ENCODE results near the gene MAP3K14.

MAP3K14 gene

DNA sequence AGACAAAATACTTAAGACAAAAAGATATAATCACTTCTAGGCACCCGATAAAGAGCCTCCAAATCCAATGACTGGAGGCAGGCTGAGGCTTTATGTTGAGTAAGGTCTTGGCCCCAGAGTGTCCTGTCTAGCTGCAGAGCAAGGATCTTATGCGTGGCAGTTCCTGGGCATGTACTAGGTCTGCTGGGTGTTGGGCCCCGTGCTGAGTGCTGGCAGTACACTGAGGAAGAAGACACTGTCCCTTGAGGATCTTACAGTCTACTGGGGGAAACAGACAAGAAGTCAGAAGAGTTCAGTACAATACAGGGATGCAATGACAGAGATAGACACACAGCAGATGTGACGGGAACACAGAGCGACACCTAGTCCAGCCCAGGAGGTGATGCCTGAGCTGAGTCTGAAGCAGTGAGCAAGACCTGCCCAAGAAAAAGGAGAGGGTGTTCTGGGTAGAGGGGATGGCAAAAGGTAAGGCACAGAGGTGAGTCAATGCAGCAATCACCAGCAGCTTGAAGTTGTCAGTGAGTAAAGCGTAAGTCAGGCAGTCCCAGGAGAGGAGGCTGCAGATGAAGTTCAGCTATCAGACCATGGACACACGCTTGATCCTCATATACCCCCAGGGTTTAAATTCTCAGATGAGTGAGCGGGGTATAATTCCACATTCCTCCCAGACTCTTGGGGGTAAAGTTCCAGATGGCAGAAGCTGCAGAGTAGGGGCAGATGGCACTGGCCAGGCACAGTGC, 18.1 kb downstream of the MAP3K14 start:
- DNase-seq = no peak

DNA sequence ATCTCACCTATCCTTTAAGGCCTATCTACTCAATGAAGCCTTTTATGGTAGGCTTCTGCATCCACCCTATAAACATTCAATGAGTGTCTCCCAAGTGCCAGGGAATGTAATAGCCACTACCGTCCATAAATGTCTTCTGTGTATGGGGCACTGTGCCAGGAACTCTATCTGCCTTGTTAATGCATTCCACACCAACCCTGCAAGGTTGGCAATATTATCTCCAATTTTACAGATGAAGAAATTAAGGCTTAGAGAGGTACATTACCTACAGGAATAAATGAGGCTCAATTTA, 20.0 kb downstream of the MAP3K14 start:
- no peak for DNase-seq

- no peak for DNase-seq
Observed at GRCh38 chr17:45296003-45296832, 20.6 kb downstream of the MAP3K14 start.

DNA sequence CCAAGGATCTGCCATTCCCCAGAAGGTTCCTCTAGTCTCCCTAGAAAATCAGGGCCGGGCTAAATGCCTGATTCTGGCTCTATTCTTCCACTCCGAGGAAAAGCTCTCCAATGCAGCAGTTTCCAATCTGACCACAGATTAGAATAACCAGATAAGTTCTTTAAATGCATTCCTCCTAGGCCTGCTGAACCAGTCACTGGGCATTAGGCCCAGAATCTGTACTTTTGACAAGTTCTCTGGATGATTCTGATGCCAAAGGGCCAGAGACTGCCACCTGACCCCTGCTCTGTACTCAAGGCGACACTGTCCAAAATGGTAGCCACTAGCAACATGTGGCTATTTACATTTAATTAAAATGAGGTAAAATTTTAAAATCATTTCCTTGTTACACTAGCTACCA, 22.3 kb downstream of the MAP3K14 start:
- DNase-seq = no peak

DNA sequence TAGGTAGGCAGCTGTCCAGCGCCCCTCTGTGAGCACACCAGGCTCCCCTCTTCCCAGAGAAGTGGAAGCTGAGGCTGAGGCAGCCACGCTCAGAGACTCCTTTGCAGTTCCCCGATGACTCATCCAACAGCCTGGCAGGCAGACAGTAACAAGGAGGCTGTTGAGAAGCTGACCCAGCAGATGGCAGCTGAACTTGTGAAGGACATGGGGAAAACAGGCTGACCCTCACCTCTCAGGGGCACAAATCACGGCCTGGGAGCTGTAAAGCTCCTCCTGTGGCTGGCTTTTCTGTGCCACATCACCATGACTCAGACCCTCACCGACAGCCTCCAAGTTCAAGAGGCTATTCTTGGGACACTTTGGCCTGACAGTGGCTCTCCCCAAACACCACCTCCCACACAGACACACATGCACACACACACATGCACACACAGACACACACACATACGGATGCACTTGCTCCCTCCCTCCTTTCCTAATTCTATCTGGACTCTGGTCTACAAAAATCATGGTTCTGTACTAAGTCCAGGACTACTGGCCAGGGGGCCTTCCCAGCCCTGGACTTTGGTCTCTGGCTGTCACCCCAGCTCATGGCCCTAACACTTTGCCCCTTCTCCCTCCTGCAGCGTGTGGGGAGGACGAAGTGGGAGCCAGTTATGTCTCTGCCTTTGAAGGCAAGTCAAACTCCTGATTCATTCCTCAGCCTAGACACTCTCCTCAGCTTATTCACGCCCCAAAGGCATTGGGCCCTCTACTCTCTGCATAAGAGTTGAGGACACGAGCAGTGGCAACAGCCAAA, 23.2 kb downstream of the MAP3K14 start:
- no peak for DNase-seq

DNA sequence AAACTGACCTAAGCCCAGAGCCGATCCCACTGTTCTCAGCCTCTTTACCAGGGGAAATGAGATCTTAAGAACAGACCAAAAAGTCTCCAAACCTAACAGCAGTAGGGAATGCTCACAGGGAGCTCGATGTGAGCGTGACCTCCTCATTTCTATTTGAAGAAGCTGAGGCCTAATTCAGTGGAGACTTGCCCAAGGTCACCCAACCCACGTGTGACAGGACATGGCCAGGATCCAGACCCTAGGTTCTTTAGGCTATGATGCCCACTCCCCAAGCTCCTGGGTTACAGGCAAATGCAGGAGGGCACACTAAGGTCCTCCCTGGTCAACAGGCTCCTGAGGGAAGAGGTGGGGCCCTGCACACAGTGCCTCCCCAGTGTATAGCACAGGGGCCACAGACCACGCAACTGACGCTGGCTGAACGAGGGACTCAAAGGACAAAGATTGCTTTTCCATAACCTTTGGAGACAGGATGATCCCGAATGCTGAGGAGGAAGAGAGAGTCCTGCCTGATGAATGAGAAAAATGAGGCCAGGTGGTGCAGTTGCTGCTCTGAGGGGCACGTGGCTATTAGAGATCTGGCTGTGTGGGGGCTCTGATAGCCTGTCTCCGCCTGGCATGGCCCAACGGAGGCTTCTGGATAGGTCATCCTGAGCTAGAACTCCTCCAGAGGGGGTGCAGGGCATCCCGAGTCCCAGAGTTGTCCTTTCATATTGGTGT, 24.0 kb downstream of the MAP3K14 start:
- no peak for DNase-seq

- DNase-seq = no peak
Observed at GRCh38 chr17:45291171-45291805, 25.5 kb downstream of the MAP3K14 start.

DNA sequence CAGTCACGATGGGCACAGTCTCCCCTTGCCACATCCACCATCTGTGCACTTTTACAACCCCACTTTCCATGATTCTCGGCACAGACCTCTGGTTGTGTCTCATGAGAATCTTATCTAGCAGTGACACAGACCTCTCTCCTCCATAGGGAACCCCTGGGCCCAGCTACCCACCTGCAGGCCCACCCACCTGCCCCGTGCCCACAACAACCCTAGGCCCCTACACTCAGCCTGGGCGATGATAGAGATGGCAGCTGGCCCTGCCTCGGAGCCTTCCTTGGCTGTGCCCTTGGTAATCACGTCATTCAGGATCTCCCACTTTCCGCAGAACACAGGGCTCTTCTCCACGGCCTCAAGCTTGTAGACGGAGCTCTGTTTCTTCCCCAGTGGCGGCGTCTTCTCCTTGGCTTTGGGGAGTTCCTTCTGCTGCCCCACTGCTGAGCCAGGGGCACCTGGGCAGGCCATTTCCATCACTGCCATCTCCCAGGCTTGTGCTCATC, 26.5 kb downstream of the MAP3K14 start:
- DNase-seq = no peak

DNA sequence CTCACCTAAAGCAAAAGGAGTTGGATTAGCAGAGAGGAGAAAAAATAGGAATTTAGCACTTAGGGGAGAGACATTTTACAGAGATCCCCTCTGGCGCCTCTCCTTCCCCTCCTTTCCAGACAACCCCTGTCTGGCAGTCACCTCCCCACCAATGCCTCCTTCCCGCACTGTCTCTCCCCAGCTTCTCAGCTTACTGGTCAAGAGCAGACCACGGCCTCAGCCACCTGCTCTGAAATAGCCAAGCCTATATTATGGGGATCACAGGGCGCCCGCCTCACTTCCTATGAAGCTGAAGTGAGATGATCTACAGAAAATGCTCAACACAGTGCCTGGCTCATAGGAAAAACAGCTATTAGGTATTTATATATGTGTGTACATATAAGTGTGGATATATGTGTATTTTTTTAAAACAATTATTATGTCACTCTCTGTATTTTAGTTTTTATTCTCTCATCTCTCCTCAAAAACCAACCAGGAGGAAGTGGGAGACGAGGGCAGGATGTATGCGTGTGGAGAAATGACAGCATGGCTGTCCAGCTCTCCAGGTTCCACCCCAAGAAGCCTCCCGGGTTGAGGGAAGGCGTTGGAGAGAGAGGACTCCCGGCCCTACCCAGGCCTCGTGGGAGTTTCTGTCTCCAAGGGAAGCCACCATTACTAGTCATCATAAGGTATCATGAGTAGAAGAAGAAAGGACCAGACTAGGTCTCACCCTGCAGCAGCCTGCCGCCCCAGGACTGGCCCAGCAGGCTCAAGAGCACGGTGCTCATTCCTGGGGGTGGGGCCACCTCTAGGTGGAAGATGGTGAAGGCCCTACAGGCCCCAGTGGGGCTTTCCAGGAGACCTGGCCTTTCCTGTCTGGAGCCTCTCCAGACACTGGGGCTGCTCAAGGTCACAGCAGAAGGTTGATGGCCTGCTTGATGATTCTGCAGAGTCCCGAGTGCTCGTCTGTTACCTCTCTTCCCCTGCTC, 27.2 kb downstream of the MAP3K14 start:
- DNase-seq = no peak

DNA sequence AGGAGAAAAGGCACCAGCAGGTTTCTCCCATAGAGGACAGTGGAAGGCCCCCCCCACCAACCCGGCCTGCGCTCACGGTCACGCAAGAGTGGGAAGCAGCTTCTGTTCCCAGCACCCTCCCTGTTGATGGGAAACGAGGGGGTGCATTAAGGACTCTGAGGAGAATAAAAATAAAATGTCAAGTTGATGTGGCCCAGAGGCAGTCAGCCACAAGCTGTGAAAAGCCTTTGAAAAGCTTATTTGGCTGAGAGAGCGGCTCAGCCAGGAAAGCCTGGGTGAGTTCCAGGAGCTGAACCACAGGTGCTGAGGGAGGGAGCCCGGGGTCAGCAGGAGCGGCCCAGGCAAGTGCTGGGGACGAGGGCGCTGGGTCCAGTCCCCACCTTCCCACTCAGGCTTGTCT, 28.0 kb downstream of the MAP3K14 start:
- no peak for DNase-seq

DNA sequence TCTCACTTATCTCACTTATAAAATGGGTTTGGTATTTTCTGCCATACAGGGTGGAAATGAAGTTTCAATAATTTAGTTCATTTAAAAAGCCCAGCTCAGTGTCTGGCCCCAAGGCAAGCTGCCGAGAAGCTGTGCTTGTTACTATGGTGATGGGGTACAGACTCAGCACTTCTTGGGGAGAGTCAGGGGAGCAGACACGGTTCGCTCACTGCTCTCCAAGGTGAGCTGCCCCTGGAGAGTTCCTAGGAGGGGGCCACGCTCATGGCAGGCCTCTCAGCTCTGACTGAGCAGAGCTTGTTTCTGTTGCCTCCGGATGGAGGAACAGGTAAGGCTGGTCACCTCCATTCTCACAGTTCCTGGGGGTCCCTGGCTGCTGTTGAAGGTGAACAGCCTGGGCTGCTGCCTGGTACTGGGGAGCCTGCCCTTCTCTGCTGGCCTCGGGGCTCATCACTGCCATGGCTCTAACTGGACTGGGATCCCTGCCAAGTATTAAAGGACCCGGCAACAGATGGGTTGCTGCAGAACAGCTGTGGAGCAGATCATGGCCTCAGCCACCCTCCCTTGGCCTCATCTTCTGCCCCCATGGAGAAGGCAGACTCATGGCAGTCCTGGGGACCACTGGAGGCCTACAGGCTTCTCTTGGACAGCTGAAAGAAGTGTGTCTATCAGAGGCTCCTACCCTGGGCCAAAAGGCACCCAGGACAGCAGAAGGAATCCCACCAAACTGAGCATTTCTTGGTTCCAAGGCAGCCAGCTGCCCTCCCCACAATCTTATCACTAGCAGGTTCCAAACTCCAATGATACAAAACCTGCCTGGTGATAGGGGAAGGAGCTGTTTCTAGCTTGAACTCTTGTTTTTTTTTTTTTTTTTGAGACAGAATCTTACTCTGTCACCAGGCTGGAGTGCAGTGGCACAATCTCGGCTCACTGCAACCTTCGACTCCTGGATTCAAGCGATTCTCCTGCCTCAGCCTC, 29.0 kb downstream of the MAP3K14 start:
- no peak for DNase-seq

DNA sequence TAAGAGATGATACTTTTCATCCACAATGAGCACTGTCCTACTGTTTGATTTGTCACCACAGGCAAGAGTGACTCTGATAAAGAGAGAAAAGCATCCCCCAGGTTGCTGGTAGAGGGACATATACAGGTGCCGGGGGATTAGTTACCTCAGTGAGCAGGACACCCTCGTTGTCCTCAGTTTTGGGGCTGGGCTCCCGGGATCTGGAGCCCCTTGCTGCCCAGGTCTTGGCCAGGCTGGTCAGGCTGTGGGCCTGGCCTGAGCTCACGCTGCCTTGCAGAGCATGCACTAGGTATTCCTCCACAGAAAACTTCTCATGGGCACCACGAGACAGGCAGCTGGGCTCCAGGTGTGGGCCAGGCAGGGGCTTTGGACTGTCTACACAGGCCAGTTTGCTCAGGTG, 30.5 kb downstream of the MAP3K14 start:
- DNase-seq = no peak

GRCh38 chr17:45284176-45285140, 32.4 kb downstream of the MAP3K14 start:
- DNase-seq = peak; percentile 40

DNA sequence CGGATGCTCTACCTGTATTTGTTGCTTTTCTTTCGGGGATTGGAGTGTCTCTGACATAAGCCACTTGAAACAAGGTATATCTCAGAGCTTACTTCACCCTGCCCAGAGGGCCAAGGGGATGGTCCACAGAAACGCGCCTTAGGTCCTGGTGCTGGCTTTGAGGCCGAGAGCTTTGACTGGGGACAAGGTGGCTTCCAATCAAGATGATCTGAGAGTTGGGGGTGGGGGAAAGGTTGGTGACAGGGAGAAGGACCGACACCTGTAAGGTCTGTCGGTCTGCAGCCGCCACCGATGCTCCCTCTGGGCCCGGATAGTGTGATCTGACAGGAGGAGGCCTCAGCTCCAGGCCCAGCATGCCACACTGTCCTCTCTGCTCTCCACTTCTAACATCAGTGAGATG, 33.1 kb downstream of the MAP3K14 start:
- DNase-seq = no peak

GRCh38 chr17:45282683-45283644, 33.9 kb downstream of the MAP3K14 start:
- no peak for DNase-seq

GRCh38 chr17:45279898-45280297, 36.9 kb downstream of the MAP3K14 start:
- no peak for DNase-seq

GRCh38 chr17:45277992-45278391, 38.8 kb downstream of the MAP3K14 start:
- DNase-seq = no peak
